Effector CD4-positive, alpha-beta T cell (primary cell): ENCODE measurements around the gene KY.

Experiments used
- DNase-seq: peaks from one replicate; pipeline ENCODE4 v3.0.0-alpha.2; 2020

KY gene

DNA sequence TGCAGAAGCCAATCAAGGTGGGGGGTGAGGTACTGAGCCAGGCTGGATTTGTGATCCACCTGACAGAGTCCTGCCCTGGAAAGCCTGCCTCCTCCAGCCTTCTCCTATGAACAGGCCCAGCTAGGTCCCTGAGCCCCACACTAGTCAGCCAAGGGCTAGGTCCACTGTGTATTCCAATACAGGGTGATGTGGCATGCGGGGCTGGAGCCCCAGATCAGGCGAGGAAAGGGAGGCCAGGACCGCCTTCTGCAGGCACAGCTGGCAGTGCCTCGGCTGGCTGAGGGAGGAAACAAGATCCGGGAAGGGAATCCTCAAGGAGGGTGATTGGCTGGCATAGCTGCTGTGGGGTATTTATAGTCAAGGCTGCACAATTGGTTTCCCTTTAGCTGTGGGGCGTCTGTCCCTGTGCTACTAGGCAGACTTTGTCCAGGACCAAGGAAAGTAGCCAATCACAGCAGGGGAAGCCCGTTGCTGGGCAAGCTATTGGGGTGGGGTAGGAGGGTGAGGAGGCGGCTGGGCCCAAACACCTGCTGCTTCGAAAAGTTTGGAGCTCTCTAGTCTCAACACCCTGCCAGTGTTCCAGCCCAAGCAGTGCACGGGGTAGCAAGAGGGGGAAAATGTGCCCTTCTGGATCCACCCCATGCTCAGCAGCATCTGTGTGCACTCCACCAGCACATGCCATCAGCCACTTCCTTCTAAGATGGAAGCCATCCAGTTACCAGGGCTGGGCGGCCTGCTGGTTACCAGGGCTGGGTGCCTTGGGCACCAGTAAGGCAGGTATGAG, 5.9 kb downstream of the KY start:
- DNase-seq: no peak

DNA sequence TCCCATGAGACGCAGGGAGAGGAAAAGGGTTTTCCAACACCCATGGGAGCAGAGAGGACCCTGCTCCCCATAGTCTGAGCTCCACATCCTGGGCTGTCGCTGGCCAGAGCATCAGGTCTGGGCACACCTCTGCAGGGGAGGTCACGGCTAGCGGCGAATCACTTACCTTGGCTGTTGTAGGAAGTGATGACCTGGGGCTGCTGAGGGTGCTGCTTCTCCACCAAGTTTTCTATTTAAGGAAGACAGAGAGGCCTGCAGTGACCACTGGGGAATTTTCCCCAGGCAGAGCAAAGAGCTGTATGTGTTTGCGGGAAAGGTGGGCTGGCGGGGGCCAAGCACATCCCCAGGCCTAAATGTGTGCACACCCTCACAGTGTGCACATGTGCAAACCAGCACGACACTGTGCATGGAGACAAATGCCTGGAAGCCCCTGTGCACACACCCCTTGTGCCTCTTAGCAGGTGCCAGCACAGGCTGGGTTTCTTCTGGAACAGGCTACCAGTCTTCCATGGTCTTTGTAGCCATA, 7.6 kb downstream of the KY start:
- DNase-seq: no peak

DNA sequence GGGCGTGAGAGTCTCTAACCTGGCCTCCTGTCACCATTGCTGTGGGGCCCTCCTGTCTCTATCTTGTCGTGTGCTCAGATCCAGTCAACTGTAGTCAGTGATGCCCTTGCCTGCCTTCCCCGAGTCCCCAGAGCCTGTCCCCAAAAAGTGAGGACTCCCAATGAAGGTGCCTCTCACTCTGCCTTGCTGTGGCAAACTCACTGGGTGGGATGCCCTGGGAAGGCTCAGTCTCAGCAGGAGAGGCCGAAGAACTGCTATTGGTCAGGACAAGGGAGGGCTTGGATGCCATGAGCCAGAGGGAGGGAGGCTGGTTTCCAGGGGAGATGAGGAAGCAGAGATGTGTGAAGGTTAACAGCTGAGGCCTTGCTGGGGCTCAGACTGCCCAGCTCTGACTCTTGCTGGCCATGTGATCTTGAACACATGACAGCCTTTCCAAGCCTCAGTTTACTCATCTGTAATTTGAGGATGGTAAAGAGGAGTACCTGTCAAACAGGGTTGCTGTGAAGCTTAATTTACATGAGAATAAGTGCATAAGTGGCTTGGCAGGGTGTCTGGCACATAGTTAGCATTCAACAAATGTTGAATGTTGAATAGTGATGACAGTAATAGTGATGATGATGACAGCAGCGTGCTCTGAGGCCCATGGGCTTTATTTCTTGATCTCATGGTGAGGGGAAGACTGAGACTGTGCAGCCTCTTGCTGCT, 8.2 kb downstream of the KY start:
- no peak for DNase-seq

DNA sequence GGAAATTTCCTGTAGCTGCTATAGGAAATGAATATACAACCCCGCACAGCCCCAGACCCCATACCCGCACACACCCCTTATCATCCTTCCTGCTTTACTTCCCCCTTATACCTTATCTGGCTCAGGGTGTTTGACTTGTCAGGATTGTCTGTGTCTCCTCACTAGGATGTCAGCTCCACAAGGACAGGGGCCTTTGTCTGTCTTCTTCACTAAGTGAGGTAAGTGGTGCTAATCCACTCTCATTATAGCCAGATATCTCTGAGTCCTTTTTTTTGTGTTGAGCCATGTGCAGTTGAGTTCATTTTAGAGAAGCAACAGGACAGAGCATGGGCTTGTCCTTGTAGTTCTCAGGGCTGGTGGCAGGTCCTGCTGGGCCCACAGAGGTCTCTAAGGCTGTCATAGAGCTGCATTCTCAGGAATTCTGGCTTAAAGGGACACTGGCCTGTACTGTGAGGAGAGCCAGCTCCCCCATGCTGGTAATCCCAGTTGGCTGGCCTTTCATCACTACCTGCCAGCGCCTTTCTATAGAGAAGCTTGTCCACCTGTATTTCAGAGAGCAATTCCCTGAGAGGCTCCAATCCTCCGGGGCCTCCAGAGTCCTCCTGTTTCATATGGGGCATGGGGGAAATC, 9.0 kb downstream of the KY start:
- DNase-seq: no peak

DNA sequence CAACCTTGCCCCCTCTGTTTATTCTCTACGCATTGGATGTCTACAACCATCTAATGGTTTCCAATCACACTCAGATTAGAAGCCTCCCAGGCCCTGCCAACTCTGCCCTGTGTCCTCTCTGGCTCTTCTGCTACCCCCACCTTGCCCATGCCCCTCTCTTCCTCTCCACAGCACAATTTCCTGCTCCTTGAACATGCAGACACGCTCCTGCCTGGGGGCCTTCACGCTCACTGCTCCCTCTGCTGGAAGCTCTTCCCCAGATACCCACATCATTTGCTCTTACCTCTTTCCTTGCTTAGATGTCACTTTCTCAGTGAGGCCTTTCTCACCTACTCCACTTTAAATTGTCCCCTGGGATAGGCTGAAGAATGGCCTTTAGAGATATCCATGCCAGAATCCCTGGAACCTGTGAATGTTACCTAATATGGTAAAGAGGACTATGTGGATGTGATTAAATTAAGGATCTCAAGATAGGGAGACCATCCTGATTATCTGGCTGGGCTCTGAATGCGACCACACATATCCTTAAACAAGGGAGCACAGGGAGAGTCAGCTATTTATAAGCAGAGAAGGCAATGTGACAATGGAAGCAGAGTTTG, 9.9 kb downstream of the KY start:
- DNase-seq: no peak

DNA sequence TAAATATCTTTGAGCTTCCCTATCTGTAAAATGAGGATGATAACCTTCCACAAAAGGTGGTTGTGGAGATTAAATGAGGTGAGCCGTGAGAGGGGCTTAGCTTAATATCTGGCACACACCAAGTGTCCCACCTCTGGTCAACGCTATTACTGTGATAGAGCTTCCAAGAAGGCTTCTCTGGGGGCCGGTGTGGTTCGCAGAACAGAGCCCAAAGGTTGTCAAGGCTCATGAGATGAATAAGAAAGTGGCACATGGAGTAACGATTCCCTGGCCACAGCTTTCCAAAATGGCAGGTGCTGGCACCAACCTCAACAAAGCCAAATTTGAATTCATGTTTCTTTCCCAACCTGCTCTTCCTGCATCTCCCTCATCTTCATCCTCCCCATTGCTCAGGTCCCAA, 10.4 kb downstream of the KY start:
- DNase-seq: no peak

DNA sequence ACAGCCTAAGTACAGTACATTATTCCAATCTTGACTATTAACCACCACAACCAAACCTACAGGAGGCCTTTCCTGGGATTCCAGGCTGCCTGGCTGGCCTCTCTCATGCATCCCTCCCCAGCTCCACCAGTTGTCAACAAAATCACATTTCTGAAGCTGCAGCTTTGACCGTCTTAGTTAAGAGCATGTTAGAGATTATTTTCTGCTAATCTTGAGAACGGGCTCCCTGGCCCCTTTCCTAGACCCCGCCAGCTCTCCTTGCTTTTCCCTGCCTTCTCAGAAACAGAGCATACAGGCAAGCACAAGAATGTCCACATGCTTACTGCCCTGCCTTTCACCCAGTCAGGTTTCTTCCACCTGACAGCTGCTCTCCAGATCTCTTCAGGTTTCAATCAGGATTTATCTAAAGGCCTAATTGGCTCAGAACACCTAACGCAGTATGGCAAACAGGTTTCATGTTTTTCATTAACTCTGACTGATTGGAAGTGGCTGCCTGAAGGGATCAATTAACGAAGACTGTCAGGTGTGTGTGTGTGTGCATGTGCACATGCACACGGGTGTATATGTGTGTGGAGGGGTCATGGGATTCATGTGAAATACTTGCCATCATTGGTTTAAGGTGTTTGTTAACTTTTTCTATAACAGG, 12.3 kb downstream of the KY start:
- no peak for DNase-seq

DNA sequence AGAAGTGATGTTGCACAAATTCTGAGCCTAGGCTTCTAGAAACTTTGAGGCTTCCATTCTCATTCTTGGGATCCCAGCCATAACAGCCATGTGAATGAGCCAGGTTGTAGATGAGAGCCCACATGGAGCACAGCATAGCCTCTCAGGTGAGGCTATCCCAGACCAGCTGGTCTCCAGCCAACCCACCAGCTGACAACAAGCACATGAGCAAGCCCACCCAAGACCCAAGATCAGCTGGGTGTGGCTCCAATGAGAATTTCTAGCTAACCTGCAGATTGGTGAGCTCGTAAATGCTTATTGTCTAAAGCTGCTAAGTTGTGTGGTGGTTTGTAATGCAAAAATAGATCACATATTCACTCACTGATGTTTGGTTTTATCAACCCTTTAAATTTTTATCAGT, 14.4 kb downstream of the KY start:
- DNase-seq: no peak

DNA sequence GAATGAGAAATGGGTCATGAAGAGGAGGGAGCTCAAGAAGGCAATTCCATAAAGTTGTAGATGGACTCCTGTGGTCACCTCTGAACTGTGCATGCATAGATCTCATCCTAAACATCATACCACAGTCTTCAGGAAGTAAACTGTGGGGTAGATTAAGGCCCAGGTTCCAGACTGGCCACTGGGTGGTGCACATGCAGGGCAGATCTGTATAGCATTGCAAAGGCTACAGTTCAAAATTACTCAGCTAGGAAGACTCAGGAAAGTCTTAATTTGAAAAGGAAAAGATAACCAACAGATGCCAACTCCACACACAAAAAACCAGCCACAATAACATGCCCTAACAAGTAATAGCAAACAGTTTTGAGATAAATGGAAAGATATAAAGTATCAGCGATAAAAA, 20.3 kb downstream of the KY start:
- DNase-seq: no peak

DNA sequence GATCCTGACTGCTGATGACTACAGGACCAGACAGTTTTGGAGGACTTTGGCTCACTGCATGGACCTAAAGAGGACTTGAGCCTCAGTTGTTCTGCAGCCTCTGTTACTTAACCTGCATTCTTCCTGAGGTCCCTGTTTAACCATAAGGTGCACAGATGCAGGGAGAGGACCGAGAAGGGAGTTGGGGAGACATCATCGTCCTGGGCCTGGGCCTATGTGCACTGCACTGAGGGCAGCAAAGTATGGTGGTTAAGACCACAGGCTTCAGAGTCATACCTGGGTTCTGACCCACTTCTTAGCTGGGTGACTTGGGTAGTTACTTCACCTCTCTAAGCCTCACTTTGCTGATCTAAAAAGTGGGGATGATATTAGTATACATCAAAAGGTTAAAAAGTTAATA, 21.9 kb downstream of the KY start:
- DNase-seq: no peak

DNA sequence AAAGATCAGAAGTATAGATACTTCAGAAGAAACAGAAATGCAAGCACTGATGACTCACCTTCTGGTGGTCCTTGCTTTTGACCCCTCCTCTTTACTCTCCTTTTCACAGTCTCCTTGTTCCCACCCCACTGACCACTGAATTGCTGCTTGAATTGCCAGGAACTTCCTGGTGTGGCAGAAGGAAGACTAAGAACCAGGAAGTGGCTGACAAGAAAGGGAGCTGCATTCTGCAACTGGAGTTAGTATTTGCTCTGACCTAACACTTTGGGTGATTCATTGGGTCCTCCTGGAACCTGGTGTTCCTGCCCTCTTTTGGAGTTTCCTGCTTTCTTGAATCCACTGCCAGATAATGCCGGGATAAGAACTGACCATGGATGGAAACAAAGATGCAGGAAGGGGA, 23.0 kb downstream of the KY start:
- no peak for DNase-seq

DNA sequence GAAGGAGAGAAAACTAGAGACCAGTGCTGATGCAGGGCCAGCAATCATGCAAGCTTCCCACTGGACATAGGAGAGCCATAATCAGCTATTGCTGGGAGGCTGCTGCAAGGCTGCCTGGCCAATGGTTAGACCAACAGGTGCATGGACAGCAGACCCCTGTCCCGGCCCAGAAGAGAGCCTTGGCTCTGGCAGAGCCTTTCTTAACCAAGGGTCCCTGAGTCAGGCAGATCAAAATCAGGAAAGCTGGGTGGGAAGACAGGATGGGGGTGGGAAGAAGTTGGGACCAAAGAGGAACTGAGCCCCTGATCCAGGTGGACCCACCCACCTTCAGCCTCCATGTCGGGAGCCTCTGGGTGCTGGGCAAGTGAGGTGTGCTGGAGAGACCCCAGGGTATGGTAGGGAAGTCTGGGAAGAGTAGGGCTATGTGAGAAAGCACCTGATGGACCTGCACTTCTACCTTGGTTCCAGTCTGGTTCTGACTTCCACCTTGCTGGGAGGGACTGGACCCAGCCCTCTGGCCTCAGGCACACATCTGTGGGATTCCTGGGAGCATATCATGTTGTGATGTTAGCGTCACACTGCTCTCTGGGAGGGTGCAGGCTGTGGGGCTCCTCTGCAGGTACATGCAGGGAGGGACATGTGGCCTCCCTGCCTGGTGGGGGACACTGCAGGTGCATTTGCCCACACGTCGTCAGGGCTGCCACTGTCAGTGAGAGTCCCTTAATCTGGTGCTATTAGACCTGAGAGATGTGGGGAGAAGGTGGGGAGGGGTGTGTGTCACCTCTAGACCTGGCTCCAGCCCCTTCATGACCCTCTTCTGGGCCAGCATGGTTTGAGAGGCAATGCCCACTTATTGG, 24.7 kb downstream of the KY start:
- DNase-seq: no peak

DNA sequence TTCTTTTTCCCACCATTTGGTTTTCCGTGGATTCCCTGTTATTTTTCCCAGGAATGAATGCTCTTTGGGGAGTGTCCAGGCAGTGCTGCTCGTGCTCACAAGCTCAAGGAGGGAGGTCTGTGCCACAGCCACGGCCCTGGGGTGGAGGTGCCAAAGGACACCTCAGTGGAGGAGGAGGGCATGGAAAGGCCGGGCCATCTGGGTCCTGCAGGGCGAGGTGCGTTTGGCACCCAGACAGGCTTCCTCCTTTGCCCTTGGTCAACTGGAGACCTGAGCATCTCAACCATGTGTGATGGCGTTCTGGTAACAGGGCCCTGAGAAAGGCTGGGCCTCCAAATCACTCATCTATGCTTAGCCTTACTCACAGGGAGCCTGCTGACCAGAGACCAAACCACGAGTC, 25.4 kb downstream of the KY start:
- no peak for DNase-seq

DNA sequence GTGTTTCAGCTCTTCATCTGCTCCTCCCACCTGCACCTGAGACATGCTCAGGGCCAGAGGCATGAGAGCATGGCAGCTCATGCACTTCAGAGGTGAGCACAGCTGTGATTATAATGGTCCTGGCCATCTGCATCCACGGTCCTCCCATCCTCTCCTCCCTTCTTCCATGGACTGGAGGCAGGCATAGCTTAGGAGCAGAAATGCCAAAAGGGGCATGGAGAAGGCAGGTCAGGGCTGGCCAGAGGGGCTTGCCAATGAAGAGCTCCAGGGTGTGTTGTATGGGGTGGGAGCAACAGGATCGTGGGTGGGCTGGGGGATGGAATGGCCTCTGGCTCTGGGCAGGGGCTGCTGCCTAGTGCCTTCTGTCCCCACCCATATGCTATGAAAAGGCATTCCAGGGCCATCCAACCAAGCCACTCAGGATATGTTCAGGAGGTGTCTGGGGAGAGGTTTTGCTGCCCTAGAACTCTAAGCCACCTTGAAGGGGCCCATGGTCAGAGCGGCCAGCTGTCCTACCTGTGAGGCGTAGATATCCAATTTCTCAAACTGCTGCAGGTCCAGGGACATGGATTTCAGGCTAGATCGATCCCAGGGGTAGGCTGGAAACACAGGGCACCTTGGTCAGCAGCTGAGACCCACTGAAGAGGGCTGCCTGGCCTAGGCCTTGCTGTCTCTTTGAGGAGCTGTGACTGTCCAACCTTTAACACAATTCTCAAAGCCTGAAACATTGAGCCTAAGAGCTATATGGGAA, 26.1 kb downstream of the KY start:
- DNase-seq: no peak

DNA sequence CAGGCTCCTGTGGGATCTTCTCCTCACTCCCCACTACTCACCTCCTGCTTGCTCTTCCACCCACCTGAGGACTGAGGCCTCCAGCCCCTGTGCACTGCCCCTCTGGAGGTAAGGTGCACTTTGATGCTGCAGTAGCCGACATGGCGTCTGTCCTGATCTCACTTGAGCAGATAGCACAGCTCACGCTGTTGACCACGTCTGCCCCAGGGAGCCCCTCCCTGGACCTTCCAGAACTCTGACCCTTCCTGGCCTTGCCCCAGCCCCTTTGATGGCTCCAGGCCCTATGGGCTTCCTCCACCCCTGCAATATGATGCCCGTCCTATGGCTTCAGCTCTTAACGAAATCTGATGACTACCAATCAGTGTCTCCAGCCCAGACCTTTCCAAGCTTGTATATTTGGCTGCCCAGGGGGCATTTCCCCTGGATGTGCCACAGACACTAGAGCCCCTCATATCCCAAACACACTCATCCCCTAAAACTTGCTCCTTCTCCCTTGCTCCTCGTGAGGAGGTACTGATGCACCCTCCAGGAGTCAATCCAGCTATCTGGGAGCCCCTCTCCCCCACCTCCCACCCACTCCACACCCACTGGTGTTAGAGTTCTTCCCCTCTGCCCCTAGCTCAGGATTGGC, 27.1 kb downstream of the KY start:
- DNase-seq: no peak

DNA sequence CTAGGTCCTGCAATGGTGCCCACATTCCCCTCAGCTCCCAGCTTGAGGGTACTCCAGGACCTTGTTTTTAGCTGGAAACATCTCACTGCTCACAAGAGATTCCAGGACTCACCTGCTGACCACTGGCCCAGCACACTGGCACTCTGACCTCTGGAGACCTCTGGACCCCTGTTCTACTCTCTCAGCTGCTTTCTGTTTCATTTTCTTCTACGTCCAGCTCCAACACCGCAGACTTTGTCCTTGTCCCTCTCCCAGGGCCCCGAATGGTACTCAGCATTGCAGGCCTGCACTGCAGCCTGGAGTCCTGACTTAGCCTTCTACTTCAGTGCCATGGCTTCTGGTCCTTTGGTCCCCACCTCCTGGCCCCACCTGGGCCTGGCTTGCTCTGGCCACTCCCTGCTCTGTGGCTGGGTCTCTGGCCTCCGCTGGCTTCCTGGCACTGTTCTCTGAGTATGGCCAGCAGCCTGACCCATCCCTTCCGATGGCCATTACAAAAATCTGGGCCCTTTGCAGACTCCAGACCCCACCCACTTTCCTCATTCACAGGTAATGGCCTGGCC, 27.9 kb downstream of the KY start:
- no peak for DNase-seq

DNA sequence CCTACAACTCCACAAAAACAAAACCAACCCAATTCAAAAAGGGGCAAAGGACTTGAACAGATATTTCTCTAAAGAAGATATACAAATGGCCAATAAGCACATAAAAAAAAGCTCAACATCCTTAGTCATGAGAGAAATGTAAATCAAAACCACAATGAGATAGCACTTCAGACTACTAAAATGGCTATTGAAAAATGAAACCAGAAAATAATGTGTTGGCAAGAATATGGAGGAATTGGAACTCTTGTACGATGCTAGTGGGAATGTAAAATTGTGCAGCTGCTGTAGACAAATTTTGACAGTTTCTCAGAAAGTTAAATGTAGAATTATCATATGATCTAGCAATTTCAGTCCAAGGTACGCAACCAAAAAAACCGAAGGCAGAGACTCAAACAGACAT, 29.0 kb downstream of the KY start:
- DNase-seq: no peak

DNA sequence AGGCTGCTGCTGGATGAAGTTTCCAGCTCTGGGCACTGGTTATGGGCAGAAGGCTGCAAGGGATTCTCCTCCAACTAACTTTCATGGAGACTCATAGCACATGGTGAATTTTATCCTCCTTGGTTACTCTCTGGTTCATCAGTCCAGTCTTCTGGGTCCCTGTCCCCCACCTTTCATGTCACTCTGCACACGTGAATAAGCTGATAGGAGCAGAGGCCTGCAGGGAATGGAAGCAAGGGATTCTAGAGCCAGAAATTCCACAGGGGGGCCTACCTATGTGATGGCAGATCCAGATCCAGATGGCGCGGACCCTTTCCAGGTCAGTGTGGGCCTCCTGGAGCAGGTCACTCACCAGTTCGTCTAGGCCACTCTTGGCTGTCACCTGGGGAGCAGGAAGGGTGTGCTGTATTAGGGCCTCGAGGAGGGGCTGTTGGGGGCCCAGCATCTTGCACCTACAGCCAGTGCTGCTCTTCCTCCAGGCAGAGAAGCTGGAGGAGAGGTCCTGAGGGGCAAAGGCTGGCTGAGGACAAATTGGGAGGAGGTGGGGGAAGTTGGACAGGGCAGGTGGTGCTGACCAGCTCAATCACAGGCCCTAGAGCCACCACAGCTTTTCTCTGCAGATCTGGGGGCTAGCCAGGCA, 30.2 kb downstream of the KY start:
- DNase-seq: no peak

DNA sequence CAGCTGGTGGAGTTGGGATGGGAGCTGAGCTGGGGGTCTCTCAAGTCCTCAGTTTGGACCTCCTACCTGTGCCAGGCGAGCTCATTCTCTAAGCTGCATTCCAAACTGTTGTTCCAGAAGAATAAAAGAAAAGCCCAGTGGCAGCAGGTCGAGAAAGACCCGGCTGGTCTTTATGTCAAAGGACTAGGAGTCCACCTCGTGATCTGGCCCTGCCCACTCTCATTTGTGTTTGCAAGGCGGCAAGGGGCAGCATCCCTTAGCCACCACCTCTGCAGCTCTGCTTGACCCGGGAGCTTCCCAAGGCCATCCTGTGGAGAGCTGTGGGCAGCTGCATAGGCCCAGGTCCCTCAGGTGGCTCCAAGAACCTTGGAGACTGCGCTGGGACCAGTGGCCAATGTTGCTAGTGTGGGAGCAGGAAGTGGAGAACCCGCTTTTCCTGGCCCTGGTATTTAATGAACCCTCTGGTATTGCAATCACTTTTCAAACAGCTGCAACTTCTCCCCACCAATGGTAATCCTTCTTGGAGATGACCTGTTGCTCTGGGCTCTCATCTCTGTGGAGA, 30.9 kb downstream of the KY start:
- no peak for DNase-seq

DNA sequence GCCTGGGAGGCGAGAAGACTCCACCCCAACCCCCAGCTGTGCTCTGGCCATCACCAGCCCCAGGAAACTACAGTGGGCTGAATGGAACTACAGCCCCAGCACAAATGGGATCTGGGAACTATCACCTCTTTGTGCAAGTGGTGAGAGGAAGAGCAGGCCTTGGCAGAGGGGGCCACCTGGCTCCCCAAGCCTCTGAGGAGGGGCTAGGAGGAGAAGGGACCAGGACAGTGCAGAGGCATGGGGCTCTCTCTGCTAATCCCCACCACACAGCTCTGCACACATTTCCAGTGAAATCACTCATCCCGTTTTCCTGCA, 31.6 kb downstream of the KY start:
- DNase-seq: no peak
